ENCODE data around the gene SCN4A.
"Not testable (repeated sequence)": the region's sequence is repeated elsewhere in the genome, so short reads cannot be mapped to it uniquely, and the experiment has no call there.

- TF ChIP-seq CTCF (IDR thresholded peaks at IDR 0.05; ENCODE audit: poor library complexity, severe bottlenecking); SMC3 (conservative IDR thresholded peaks at IDR 0.05; ENCODE audit: poor library complexity); EP300 (conservative IDR thresholded peaks at IDR 0.05; ENCODE audit: poor library complexity, severe bottlenecking): not testable (repeated sequence)
Measured at GRCh38 chr17:63901971-63902370, 70.7 kb downstream of the SCN4A start.

Data from neural cell (in vitro differentiated cells).